K562 (cell line): ENCODE data around the gene TMEM267. TPM values are rescaled to one million over a fixed set of nuclear protein-coding genes. Genes with fewer than 3 reads are reported as not detected.
A peak's percentile ranks its signal among the peaks of the same experiment; 100 is the strongest.

Experiments
- ATAC-seq: fragments of 200-7000 bp; cut with Tn5 transposase; 3 replicates; pipeline ENCODE4 v1.9.1; 2020; ENCODE audit warnings: moderate library complexity
- BruUV-seq: library from RNA; stranded (reverse); fragments of 400-500 nt; replicated peaks from 2 replicates; lab custom pipeline; 2021; lab: Mats Ljungman, UMichigan
- CTCF ChIA-PET: fragments of 300-600 bp; formaldehyde crosslinking; extraction: SDS; loops from one replicate; lab custom pipeline; 2021; ENCODE audit warnings: low intra/inter-chr PET ratio; lab: Yijun Ruan, JAX
- POLR2A ChIA-PET: fragments of 300-600, 350-650 bp; sonication (Branson Sonifier 250); formaldehyde crosslinking; extraction: SDS; loops from one replicate; lab custom pipeline; 2021; ENCODE audit warnings: antibody characterized with exemption, inconsistent platforms; lab: Yijun Ruan, JAX
- DNase-seq, 4 experiments: peaks; one replicate each; pipeline versions ENCODE4 v3.0.0 to v3.0.0-alpha.2; 2011 to 2018; ENCODE audit warnings: low spot score in 3 of 4, mixed read lengths in 3 of 4; ENCODE audit errors: extremely low read depth in 1 of 4
- FAIRE-seq: peaks from 2 replicates; lab custom pipeline; 2011; peaks lifted over from hg19 to GRCh38; lab: Jason Lieb, UNC
- H2AFZ ChIP-seq: 2 replicates; pipeline ENCODE4 v1.6.0; 2011; ENCODE audit warnings: low read depth, low read length, control low read depth, inconsistent platforms
- H3K27ac ChIP-seq: fragments of 200-600 bp; 3 replicates; pipeline ENCODE4 v1.8.0; 2011; ENCODE audit warnings: low read depth, mild to moderate bottlenecking, control low read depth, inconsistent platforms, low read length, moderate library complexity, mixed read lengths; ENCODE audit errors: extremely low read depth
- H3K27me3 ChIP-seq, 2 experiments: fragments of 300-600 bp in 1 of 2; 2 replicates in 1 of 2; 3 replicates in 1 of 2; pipeline versions ENCODE4 v1.6.0 to v1.8.0; 2011; ENCODE audit warnings: inconsistent platforms in 2 of 2, low read length in 2 of 2, mild to moderate bottlenecking in 1 of 2, mixed read lengths in 1 of 2, moderate library complexity in 1 of 2; ENCODE audit not compliant: control insufficient read depth in 2 of 2, insufficient read depth in 2 of 2
- H3K36me3 ChIP-seq: fragments of 300-600 bp; 3 replicates; pipeline ENCODE4 v1.8.0; 2011; ENCODE audit warnings: mild to moderate bottlenecking, low read length, inconsistent platforms; ENCODE audit not compliant: control insufficient read depth, insufficient read depth
- H3K4me1 ChIP-seq, 2 experiments: fragments of 200-600 bp in 1 of 2; replicated peaks in 1 of 2; 2 replicates in 1 of 2; 3 replicates in 1 of 2; pipeline versions ENCODE4 v1.5.1 to v1.8.0; 2011; ENCODE audit warnings: inconsistent platforms in 2 of 2, low read length in 2 of 2, mild to moderate bottlenecking in 1 of 2, mixed read lengths in 1 of 2, moderate library complexity in 1 of 2; ENCODE audit not compliant: control insufficient read depth in 2 of 2, insufficient read depth in 2 of 2
- H3K4me2 ChIP-seq: 2 replicates; pipeline ENCODE4 v1.6.1; 2011; ENCODE audit warnings: low read length, control low read depth, inconsistent platforms, mixed read lengths; ENCODE audit not compliant: insufficient read depth
- H3K4me3 ChIP-seq: fragments of 200-600 bp; sonication (generic), shearing (Covaris generic); 2 replicates; pipeline ENCODE4 v1.5.1; 2016; ENCODE audit warnings: control low read depth, inconsistent platforms
- H3K79me2 ChIP-seq: fragments of 200-600 bp; 3 replicates; pipeline ENCODE4 v1.8.0; 2011; ENCODE audit warnings: low read length, inconsistent platforms; ENCODE audit not compliant: control insufficient read depth, insufficient read depth
- H3K9ac ChIP-seq, 2 experiments: 2 replicates each; pipeline versions ENCODE4 v1.6.0 to v1.6.1; 2011; ENCODE audit warnings: low read depth in 2 of 2, low read length in 2 of 2, control low read depth in 1 of 2, inconsistent platforms in 1 of 2, mild to moderate bottlenecking in 1 of 2, mixed read lengths in 1 of 2; ENCODE audit not compliant: insufficient read depth in 1 of 2
- H3K9me1 ChIP-seq: one replicate; pipeline ENCODE4 v1.6.0; 2011; ENCODE audit warnings: inconsistent platforms, mild to moderate bottlenecking, low read length, moderate library complexity; ENCODE audit not compliant: control insufficient read depth, insufficient read depth
- H3K9me3 ChIP-seq: replicated peaks from 2 replicates; pipeline ENCODE4 v1.5.1; 2011; ENCODE audit warnings: low read depth, low read length, inconsistent platforms; ENCODE audit not compliant: control insufficient read depth, insufficient read depth
- H4K20me1 ChIP-seq: replicated peaks from 2 replicates; pipeline ENCODE4 v1.6.1; 2011; ENCODE audit warnings: low read length, inconsistent platforms, mixed read lengths; ENCODE audit not compliant: control insufficient read depth, insufficient read depth
- CHD4 ChIP-seq: fragments of 200-600 bp; sonication (generic); IDR thresholded peaks from 3 replicates; pipeline ENCODE4 v1.6.1; 2012; ENCODE audit warnings: low read depth, mild to moderate bottlenecking, mixed read lengths, low read length, inconsistent platforms; ENCODE audit not compliant: insufficient read depth, insufficient replicate concordance, poor library complexity, severe bottlenecking
- DMBX1 ChIP-seq: fragments of 250-450 bp; sonication (Bioruptor Pico); IDR thresholded peaks from 2 replicates; pipeline ENCODE4 v1.8.0; 2022; ENCODE audit warnings: inconsistent platforms, mild to moderate bottlenecking, moderate library complexity, borderline replicate concordance
- MLX ChIP-seq, 2 experiments: fragments of 450-650 bp in 1 of 2; sonication (generic) in 1 of 2; formaldehyde crosslinking; conservative IDR thresholded peaks; 2 replicates each; pipeline versions ENCODE4 v1.4.0 to v1.8.1; 2020 to 2022; ENCODE audit warnings: mild to moderate bottlenecking in 1 of 2, missing genetic modification reagents in 1 of 2
- POLR2H ChIP-seq: IDR thresholded peaks from 2 replicates; pipeline ENCODE4 v1.6.1; 2016; ENCODE audit warnings: missing genetic modification characterization, low read depth, mild to moderate bottlenecking, control low read depth, missing compliant biosample characterization, moderate library complexity
- RBM34 ChIP-seq: fragments of 200-400 bp; formaldehyde crosslinking; IDR thresholded peaks from 2 replicates; pipeline ENCODE4 v1.6.1; 2018; ENCODE audit warnings: low read length, borderline replicate concordance; ENCODE audit not compliant: insufficient read depth
- THRA ChIP-seq: fragments of 450-650 bp; IDR thresholded peaks from 2 replicates; pipeline ENCODE4 v1.6.1; 2017; ENCODE audit warnings: mild to moderate bottlenecking, moderate library complexity
- ZBTB11 ChIP-seq, 3 experiments: fragments of 200-800 bp in 1 of 3; fragments of 250-450 bp in 1 of 3; fragments of 450-650 bp in 1 of 3; sonication (Bioruptor Pico) in 1 of 3; sonication (Bioruptor generic) in 1 of 3; formaldehyde crosslinking in 1 of 3; IDR thresholded peaks; 2 replicates each; pipeline versions ENCODE4 v1.6.1 to v1.8.0; 2016 to 2022; ENCODE audit warnings: mild to moderate bottlenecking in 2 of 3, missing genetic modification characterization in 2 of 3, missing compliant biosample characterization in 1 of 3, moderate library complexity in 1 of 3
- ZNF146 ChIP-seq: IDR thresholded peaks from one replicate; pipeline ENCODE4 v1.6.1; 2018; ENCODE audit warnings: missing compliant biosample characterization; ENCODE audit not compliant: unreplicated experiment
- WGBS: fragments of 100-300 bp; shearing (Covaris generic); methylation state at CpG from one replicate; pipeline ENCODE4 v1.1.6; 2016; ENCODE audit warnings: low coverage, mixed read lengths; ENCODE audit not compliant: insufficient coverage; ENCODE audit errors: missing lambda C conversion rate; 5-methylcytosine and 5-hydroxymethylcytosine counted together
- in situ Hi-C: fragments of 300-500 bp; cut with MboI; formaldehyde crosslinking; loops from 4 replicates; pipeline ENCODE4 v1.15.0; 2018; ENCODE audit warnings: inconsistent platforms, mixed read lengths
- intact Hi-C: fragments of 100-400 bp; cut with micrococcal nuclease; formaldehyde crosslinking; loops from 2 replicates; pipeline ENCODE4 v1.14.2; 2022
- polyA plus RNA-seq, 8 experiments: library from polyadenylated mRNA; depleted of rRNA in 4 of 8; stranded (reverse) in 5 of 8; unstranded in 3 of 8; fragments of >200 nt; fragmentation: Nextera tagmentation in 2 of 8; fragmentation: Illumina TruSeq in 1 of 8; extraction: Ambion mirVana in 2 of 8; extraction: Trizol in 1 of 8; gene quantifications; 2 replicates each; pipeline versions ENCODE4 v1.2.1 to v1.2.3, GENCODE V29; 2011 to 2014; ENCODE audit warnings: inconsistent platforms in 1 of 8, missing spikeins in 1 of 8
- total RNA-seq, 7 experiments: library from RNA; depleted of rRNA in 6 of 7; stranded (reverse); fragments of >200 nt in 6 of 7; fragmentation: Illumina TruSeq in 2 of 7; extraction: Trizol in 2 of 7; gene quantifications; 2 replicates each; pipeline versions ENCODE4 v1.2.1 to v1.2.3, GENCODE V29; 2011 to 2021; ENCODE audit warnings: low replicate concordance in 1 of 7

The TMEM267 gene
- total and polyA plus RNA-seq, 9 of the 15 experiments (the other 6 are each of a cell fraction or from before 2014, with no cell fraction given), result 8.1 to 61.1 (median 17.8) TPM

- TF ChIP-seq THRA, result 0 out of 2 replicates have a peak, but pooled peaks have one; percentile 35
- TF ChIP-seq MLX (CRISPR knock-in tag; conservative IDR thresholded peaks at IDR 0.05), result 0 out of 4 replicates have a peak, but pooled peaks of 1 of the 2 experiments have one; percentile 44
- TF ChIP-seq DMBX1 (CRISPR knock-in tag), result 0 out of 2 replicates have a peak, but pooled peaks have one; percentile 23
Measured at GRCh38 chr5:43482490-43483297, 971 bp downstream of the TMEM267 start (continued).

- H3K9me3 ChIP-seq, result 0 out of 2 replicates have a peak, but pooled peaks cover 6% of the 10 kb centered on the region
- no peak for FAIRE-seq
- H3K27ac ChIP-seq, result no peak overlapping the region
- no peak overlapping the region for H2AFZ ChIP-seq
- TF ChIP-seq RBM34 (no peak), ZNF146 (no peak), CHD4 (no peak), ZBTB11 (CRISPR knock-in tag; IDR thresholded peaks at IDR 0.05) (peak in 1 of 3 experiments; percentile 26; a peak in 1 of 6 replicates), POLR2H (tag) (no peak)
- TF ChIP-seq, all 486 proteins: peak for 1
- ChIA-PET POLR2A (interaction anchor here (2.9 kb wide), 1 partner anchor 8 kb away, joined by 11 read pairs; no protein-coding TSS in a partner anchor), CTCF (no interaction called here)
- intact Hi-C loops, result no loop called here
- no peaks in the 10 kb centered on the region for H3K27me3 ChIP-seq
- WGBS, result 84% methylated on average over 6 of the region's 6 CpGs
- ATAC-seq (no peak; the same call in 2 of the 3 replicates), DNase-seq (no peak)
- no peaks in the 10 kb centered on the region for H3K4me1 ChIP-seq
- BruUV-seq, result no TSS peak
- H3K36me3 ChIP-seq, result peaks cover 20% of the 10 kb centered on the region; the same call in 1 of the 3 replicates
- H4K20me1 ChIP-seq, result no peaks in the 10 kb centered on the region
- H3K4me2 ChIP-seq, result no peak overlapping the region
- peaks cover 6% of the 10 kb centered on the region; the same call in 1 of the 3 replicates for H3K79me2 ChIP-seq
- no peak overlapping the region for H3K4me3 ChIP-seq
- in situ Hi-C loops, result no loop called here
- H3K9me1 ChIP-seq, result no peaks in the 10 kb centered on the region
- no peak overlapping the region for H3K9ac ChIP-seq
Measured at GRCh38 chr5:43469671-43470391, 13.8 kb downstream of the TMEM267 start.
